ENCODE results near the gene PTPN9. TPM values are rescaled to one million over a fixed set of nuclear protein-coding genes. Genes with fewer than 3 reads are reported as not detected.
"Not testable (repeated sequence)": the region's sequence is repeated elsewhere in the genome, so short reads cannot be mapped to it uniquely, and the experiment has no call there.

The PTPN9 gene
- total RNA-seq, 1 experiment from 2014 or later: 31.6 TPM

DNA sequence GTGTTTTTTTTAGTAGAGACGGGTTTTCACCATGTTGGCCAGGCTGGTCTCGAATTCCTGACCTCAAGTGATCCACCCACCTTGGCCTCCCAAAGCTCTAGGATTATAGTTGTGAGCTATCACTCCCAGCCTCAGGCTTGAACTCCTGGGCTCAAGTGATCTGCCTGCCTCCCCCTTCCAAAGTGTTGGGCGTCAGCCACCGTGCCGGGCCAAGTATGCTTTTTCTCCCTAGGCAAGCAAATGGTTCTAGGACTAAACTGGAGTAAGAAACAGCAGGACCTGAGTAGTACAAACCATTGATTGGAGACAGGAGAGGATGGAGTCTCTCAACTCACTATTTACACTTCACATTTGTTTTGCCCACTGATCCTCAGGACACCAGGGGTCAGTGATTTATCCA is 4.6 kb upstream of the PTPN9 start:
- Mint-ChIP-seq H3K36me3 (ENCODE audit: insufficient read depth, unreplicated experiment) (no peaks in the 10 kb centered on the region), H3K27me3 (ENCODE audit: insufficient read depth, unreplicated experiment) (no peaks in the 10 kb centered on the region), H3K27ac (ENCODE audit: low read depth, unreplicated experiment) (no peak overlapping the region), H3K4me1 (ENCODE audit: insufficient read depth, unreplicated experiment) (no peaks in the 10 kb centered on the region), H3K4me3 (ENCODE audit: unreplicated experiment) (no peak overlapping the region), H3K9me3 (ENCODE audit: unreplicated experiment) (no peaks in the 10 kb centered on the region)
- TF ChIP-seq CTCF (IDR thresholded peaks at IDR 0.05; ENCODE audit: unreplicated experiment): no peak
- BruUV-seq (replicated peaks): no TSS peak
- ChIA-PET POLR2A (interaction anchor here (0.6 kb wide), 1 partner anchor 72 kb away, joined by 3 read pairs; no protein-coding TSS in a partner anchor), CTCF (interaction anchor here (0.6 to 1.2 kb wide), 2 partner anchors 19 to 254 kb away, joined by 3 to 4 read pairs; no protein-coding TSS in a partner anchor)
- intact Hi-C loops (cut with micrococcal nuclease): no loop called here
- DNase-seq (ENCODE audit: unreplicated experiment): no peak

- DNase-seq (ENCODE audit: unreplicated experiment); BruUV-seq (replicated peaks); H3K36me3 Mint-ChIP-seq (ENCODE audit: insufficient read depth, unreplicated experiment); H3K27ac Mint-ChIP-seq (ENCODE audit: low read depth, unreplicated experiment); H3K4me1 Mint-ChIP-seq (ENCODE audit: insufficient read depth, unreplicated experiment); H3K9me3 Mint-ChIP-seq (ENCODE audit: unreplicated experiment); intact Hi-C loops (cut with micrococcal nuclease); H3K4me3 Mint-ChIP-seq (ENCODE audit: unreplicated experiment); H3K27me3 Mint-ChIP-seq (ENCODE audit: insufficient read depth, unreplicated experiment): not testable (repeated sequence)
- CTCF ChIA-PET: interaction anchor here (0.8 to 1.2 kb wide), 2 partner anchors 20 to 74 kb away, joined by 3 read pairs; no protein-coding TSS in a partner anchor
- POLR2A ChIA-PET: interaction anchor here (0.6 to 1.3 kb wide), 3 partner anchors 10 to 108 kb away, joined by 3 to 4 read pairs (median 4); no protein-coding TSS in a partner anchor
Observed at GRCh38 chr15:75582943-75583342, 3.8 kb upstream of the PTPN9 start.

- POLR2A ChIA-PET: interaction anchor here (0.6 to 2.8 kb wide), 24 partner anchors 9 to 211 kb away, joined by 3 to 92 read pairs (median 5); partner anchors contain the start of genes IMP3, SIN3A, SNUPN and SNX33
- intact Hi-C loops (cut with micrococcal nuclease): loop anchor here (2.0 to 10.0 kb wide), 6 partner anchors 42 to 211 kb away; partner anchors contain the start of genes IMP3, MAN2C1, SIN3A and SNX33
- peak; percentile 18 for DNase-seq (ENCODE audit: unreplicated experiment)
Observed at GRCh38 chr15:75578173-75578947, 755 bp downstream of the PTPN9 start.

More at GRCh38 chr15:75578173-75578947, 755 bp downstream of the PTPN9 start:
- Mint-ChIP-seq H3K4me3 (ENCODE audit: unreplicated experiment) (peak overlapping the region; percentile 95), H3K27ac (ENCODE audit: low read depth, unreplicated experiment) (peak overlapping the region; percentile 97), H3K36me3 (ENCODE audit: insufficient read depth, unreplicated experiment) (no peaks in the 10 kb centered on the region), H3K27me3 (ENCODE audit: insufficient read depth, unreplicated experiment) (no peaks in the 10 kb centered on the region), H3K9me3 (ENCODE audit: unreplicated experiment) (no peaks in the 10 kb centered on the region), H3K4me1 (ENCODE audit: insufficient read depth, unreplicated experiment) (peaks cover 16% of the 10 kb centered on the region)
- no peak for TF ChIP-seq CTCF (IDR thresholded peaks at IDR 0.05; ENCODE audit: unreplicated experiment)
- CTCF ChIA-PET: interaction anchor here (0.7 to 1.7 kb wide), 10 partner anchors 15 to 156 kb away, joined by 3 to 7 read pairs (median 4); no protein-coding TSS in a partner anchor
- BruUV-seq (replicated peaks): no TSS peak
